ENCODE results near the gene PTCRA. TPM values are rescaled to one million over a fixed set of nuclear protein-coding genes. Genes with fewer than 3 reads are reported as not detected.

The PTCRA gene
- total and polyA plus RNA-seq, 2 donors (not counting 3 experiments of a cell fraction or from before 2014, with no cell fraction given) = not detected

DNA sequence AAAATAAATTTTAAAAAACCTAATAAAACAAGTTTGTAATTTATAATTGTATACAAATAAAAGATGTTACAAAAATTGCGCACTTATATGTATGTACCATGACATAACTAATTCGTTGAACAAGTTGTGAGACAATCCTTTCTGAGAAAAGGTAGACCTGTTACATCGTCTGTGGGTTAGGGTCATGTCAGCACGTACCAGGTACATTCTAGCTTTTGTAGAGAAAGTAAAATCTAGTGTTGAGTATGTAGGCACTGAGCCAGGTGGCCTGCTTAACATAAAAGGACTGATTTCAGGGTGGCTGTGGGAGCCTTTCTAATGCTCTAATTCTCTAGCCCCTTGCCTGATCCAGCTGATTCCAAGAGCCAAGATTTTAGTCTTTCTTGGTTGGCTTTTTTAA lies 26.0 kb upstream of the PTCRA start:
- ChIA-PET CTCF (interaction anchor here (0.6 kb wide), 1 partner anchor 158 kb away, joined by 3 read pairs; no protein-coding TSS in a partner anchor), POLR2A (no interaction called here)
- dilution Hi-C loops (cut with MboI; ENCODE audit: extremely low pct_ligation_motif_present, low sequenced_read_pairs) (no loop called here), intact Hi-C loops (cut with micrococcal nuclease) (loop anchor here (1.0 to 5.0 kb wide), 3 partner anchors 9 to 143 kb away; partner anchors contain the start of genes RPL7L1 and TBCC)
- peaks cover 4% of the 10 kb centered on the region for H3K4me1 ChIP-seq (ENCODE audit: control insufficient read depth, extremely low read depth, insufficient read depth, low read length)
- H3K9ac ChIP-seq (replicated peaks; ENCODE audit: extremely low read depth, insufficient read depth, low read length) = peak overlapping the region; percentile 78
- H3K4me3 ChIP-seq (replicated peaks in 1 of 3; ENCODE audit: insufficient read depth in 1 of 3, low read depth in 1 of 3, low read length in 3 of 3) = peak overlapping the region in 2 of 3 experiments; percentile 62 to 68
- peaks cover 5 to 10% of the 10 kb centered on the region in 2 experiments for H3K36me3 ChIP-seq (ENCODE audit: control insufficient read depth in 2 of 2, extremely low read depth in 1 of 2, insufficient read depth in 2 of 2, low read length in 2 of 2)
- no peaks in the 10 kb centered on the region for H4K20me1 ChIP-seq (replicated peaks; ENCODE audit: control insufficient read depth, extremely low read depth, insufficient read depth, low read length)
- TF ChIP-seq MAX (IDR thresholded peaks at IDR 0.05; ENCODE audit: insufficient read depth, insufficient read length) (no peak), POLR2A (IDR thresholded peaks at IDR 0.05; ENCODE audit: low read depth, low read length) (no peak), EZH2 (IDR thresholded peaks at IDR 0.05; ENCODE audit: borderline replicate concordance, low read depth, low read length, severe bottlenecking) (no peak), CTCF (IDR thresholded peaks at IDR 0.05; ENCODE audit: extremely low read depth in 1 of 2, insufficient read depth in 1 of 2, low read depth in 1 of 2, low read length in 2 of 2) (no peak), FOS (IDR thresholded peaks at IDR 0.05; ENCODE audit: borderline replicate concordance, insufficient read depth, low read length) (no peak), JUN (IDR thresholded peaks at IDR 0.05; ENCODE audit: borderline replicate concordance, insufficient read depth, insufficient read length, low read depth) (no peak), POLR2AphosphoS5 (IDR thresholded peaks at IDR 0.05; ENCODE audit: insufficient read depth, low read depth, low read length) (no peak)
- H3K79me2 ChIP-seq (ENCODE audit: control insufficient read depth, insufficient read depth, low read length) = no peaks in the 10 kb centered on the region
- H2AFZ ChIP-seq (ENCODE audit: low read depth, low read length) = no peak overlapping the region
- H3K9me1 ChIP-seq (replicated peaks; ENCODE audit: control insufficient read depth, extremely low read depth, insufficient read depth, low read length) = no peaks in the 10 kb centered on the region
- H3K4me2 ChIP-seq (ENCODE audit: insufficient read depth, low read length) = peak overlapping the region; percentile 22
- H3K27ac ChIP-seq (ENCODE audit: insufficient read depth, low read depth, low read length) = no peak overlapping the region
- H3K27me3 ChIP-seq (ENCODE audit: control insufficient read depth in 2 of 2, insufficient read depth in 2 of 2, low read length in 2 of 2) = no peaks in the 10 kb centered on the region
- BruUV-seq (replicated peaks) = no TSS peak
- FAIRE-seq = no peak
- H3K9me3 ChIP-seq (replicated peaks; ENCODE audit: control insufficient read depth, insufficient read depth, low read length) = no peaks in the 10 kb centered on the region
- no peak for DNase-seq (ENCODE audit: low read depth, low spot score)

All from endothelial cell of umbilical vein (primary cell).